K562 (cell line): ENCODE data around the gene CCDC13. TPM values are rescaled to one million over a fixed set of nuclear protein-coding genes. Genes with fewer than 3 reads are reported as not detected.

Experiments
- ATAC-seq: fragments of 200-7000 bp; cut with Tn5 transposase; 3 replicates; pipeline ENCODE4 v1.9.1; 2020; ENCODE audit warnings: moderate library complexity
- BruUV-seq: library from RNA; stranded (reverse); fragments of 400-500 nt; replicated peaks from 2 replicates; lab custom pipeline; 2021; lab: Mats Ljungman, UMichigan
- CTCF ChIA-PET: fragments of 300-600 bp; formaldehyde crosslinking; extraction: SDS; loops from one replicate; lab custom pipeline; 2021; ENCODE audit warnings: low intra/inter-chr PET ratio; lab: Yijun Ruan, JAX
- POLR2A ChIA-PET: fragments of 300-600, 350-650 bp; sonication (Branson Sonifier 250); formaldehyde crosslinking; extraction: SDS; loops from one replicate; lab custom pipeline; 2021; ENCODE audit warnings: antibody characterized with exemption, inconsistent platforms; lab: Yijun Ruan, JAX
- DNase-seq, 4 experiments: peaks; one replicate each; pipeline versions ENCODE4 v3.0.0 to v3.0.0-alpha.2; 2011 to 2018; ENCODE audit warnings: low spot score in 3 of 4, mixed read lengths in 3 of 4; ENCODE audit errors: extremely low read depth in 1 of 4
- FAIRE-seq: peaks from 2 replicates; lab custom pipeline; 2011; peaks lifted over from hg19 to GRCh38; lab: Jason Lieb, UNC
- H2AFZ ChIP-seq: 2 replicates; pipeline ENCODE4 v1.6.0; 2011; ENCODE audit warnings: low read depth, low read length, control low read depth, inconsistent platforms
- H3K27ac ChIP-seq: fragments of 200-600 bp; 3 replicates; pipeline ENCODE4 v1.8.0; 2011; ENCODE audit warnings: low read depth, mild to moderate bottlenecking, control low read depth, inconsistent platforms, low read length, moderate library complexity, mixed read lengths; ENCODE audit errors: extremely low read depth
- H3K27me3 ChIP-seq, 2 experiments: fragments of 300-600 bp in 1 of 2; 2 replicates in 1 of 2; 3 replicates in 1 of 2; pipeline versions ENCODE4 v1.6.0 to v1.8.0; 2011; ENCODE audit warnings: inconsistent platforms in 2 of 2, low read length in 2 of 2, mild to moderate bottlenecking in 1 of 2, mixed read lengths in 1 of 2, moderate library complexity in 1 of 2; ENCODE audit not compliant: control insufficient read depth in 2 of 2, insufficient read depth in 2 of 2
- H3K36me3 ChIP-seq: fragments of 300-600 bp; 3 replicates; pipeline ENCODE4 v1.8.0; 2011; ENCODE audit warnings: mild to moderate bottlenecking, low read length, inconsistent platforms; ENCODE audit not compliant: control insufficient read depth, insufficient read depth
- H3K4me1 ChIP-seq, 2 experiments: fragments of 200-600 bp in 1 of 2; replicated peaks in 1 of 2; 2 replicates in 1 of 2; 3 replicates in 1 of 2; pipeline versions ENCODE4 v1.5.1 to v1.8.0; 2011; ENCODE audit warnings: inconsistent platforms in 2 of 2, low read length in 2 of 2, mild to moderate bottlenecking in 1 of 2, mixed read lengths in 1 of 2, moderate library complexity in 1 of 2; ENCODE audit not compliant: control insufficient read depth in 2 of 2, insufficient read depth in 2 of 2
- H3K4me2 ChIP-seq: 2 replicates; pipeline ENCODE4 v1.6.1; 2011; ENCODE audit warnings: low read length, control low read depth, inconsistent platforms, mixed read lengths; ENCODE audit not compliant: insufficient read depth
- H3K4me3 ChIP-seq: fragments of 200-600 bp; sonication (generic), shearing (Covaris generic); 2 replicates; pipeline ENCODE4 v1.5.1; 2016; ENCODE audit warnings: control low read depth, inconsistent platforms
- H3K79me2 ChIP-seq: fragments of 200-600 bp; 3 replicates; pipeline ENCODE4 v1.8.0; 2011; ENCODE audit warnings: low read length, inconsistent platforms; ENCODE audit not compliant: control insufficient read depth, insufficient read depth
- H3K9ac ChIP-seq, 2 experiments: 2 replicates each; pipeline versions ENCODE4 v1.6.0 to v1.6.1; 2011; ENCODE audit warnings: low read depth in 2 of 2, low read length in 2 of 2, control low read depth in 1 of 2, inconsistent platforms in 1 of 2, mild to moderate bottlenecking in 1 of 2, mixed read lengths in 1 of 2; ENCODE audit not compliant: insufficient read depth in 1 of 2
- H3K9me1 ChIP-seq: one replicate; pipeline ENCODE4 v1.6.0; 2011; ENCODE audit warnings: inconsistent platforms, mild to moderate bottlenecking, low read length, moderate library complexity; ENCODE audit not compliant: control insufficient read depth, insufficient read depth
- H3K9me3 ChIP-seq: replicated peaks from 2 replicates; pipeline ENCODE4 v1.5.1; 2011; ENCODE audit warnings: low read depth, low read length, inconsistent platforms; ENCODE audit not compliant: control insufficient read depth, insufficient read depth
- H4K20me1 ChIP-seq: replicated peaks from 2 replicates; pipeline ENCODE4 v1.6.1; 2011; ENCODE audit warnings: low read length, inconsistent platforms, mixed read lengths; ENCODE audit not compliant: control insufficient read depth, insufficient read depth
- GTF3C2 ChIP-seq: IDR thresholded peaks from 3 replicates; pipeline ENCODE4 v1.6.1; 2011; ENCODE audit warnings: borderline replicate concordance, mild to moderate bottlenecking, moderate library complexity; ENCODE audit not compliant: insufficient read length; ENCODE audit errors: extremely low read depth
- TEAD4 ChIP-seq, 2 experiments: sonication (generic) in 1 of 2; formaldehyde crosslinking in 1 of 2; IDR thresholded peaks; 2 replicates each; pipeline versions ENCODE4 v1.6.1 to v1.8.0; 2012 to 2022; ENCODE audit warnings: borderline replicate concordance in 1 of 2, inconsistent platforms in 1 of 2, low read length in 1 of 2, mild to moderate bottlenecking in 1 of 2, missing genetic modification reagents in 1 of 2
- YY1 ChIP-seq, 3 experiments: IDR thresholded peaks; 2 replicates each; pipeline ENCODE4 v1.6.1; 2011; ENCODE audit warnings: low read length in 2 of 3, mild to moderate bottlenecking in 2 of 3, moderate library complexity in 2 of 3, borderline replicate concordance in 1 of 3, control low read depth in 1 of 3, low read depth in 1 of 3; ENCODE audit not compliant: insufficient read depth in 3 of 3, insufficient replicate concordance in 2 of 3, control insufficient read depth in 1 of 3, insufficient read length in 1 of 3; ENCODE audit errors: extremely low read depth in 1 of 3
- ZNF140 ChIP-seq: fragments of 250-450 bp; sonication (Bioruptor Pico); IDR thresholded peaks from 2 replicates; pipeline ENCODE4 v1.8.0; 2021; ENCODE audit warnings: moderate library complexity, mild to moderate bottlenecking, inconsistent platforms
- ZNF277 ChIP-seq: fragments of 250-450 bp; sonication (Bioruptor Pico); IDR thresholded peaks from 2 replicates; pipeline ENCODE4 v1.8.0; 2022; ENCODE audit warnings: inconsistent platforms, mild to moderate bottlenecking, moderate library complexity, borderline replicate concordance
- WGBS: fragments of 100-300 bp; shearing (Covaris generic); methylation state at CpG from one replicate; pipeline ENCODE4 v1.1.6; 2016; ENCODE audit warnings: low coverage, mixed read lengths; ENCODE audit not compliant: insufficient coverage; ENCODE audit errors: missing lambda C conversion rate; 5-methylcytosine and 5-hydroxymethylcytosine counted together
- in situ Hi-C: fragments of 300-500 bp; cut with MboI; formaldehyde crosslinking; loops from 4 replicates; pipeline ENCODE4 v1.15.0; 2018; ENCODE audit warnings: inconsistent platforms, mixed read lengths
- intact Hi-C: fragments of 100-400 bp; cut with micrococcal nuclease; formaldehyde crosslinking; loops from 2 replicates; pipeline ENCODE4 v1.14.2; 2022
- polyA plus RNA-seq, 8 experiments: library from polyadenylated mRNA; depleted of rRNA in 4 of 8; stranded (reverse) in 5 of 8; unstranded in 3 of 8; fragments of >200 nt; fragmentation: Nextera tagmentation in 2 of 8; fragmentation: Illumina TruSeq in 1 of 8; extraction: Ambion mirVana in 2 of 8; extraction: Trizol in 1 of 8; gene quantifications; 2 replicates each; pipeline versions ENCODE4 v1.2.1 to v1.2.3, GENCODE V29; 2011 to 2014; ENCODE audit warnings: inconsistent platforms in 1 of 8, missing spikeins in 1 of 8
- total RNA-seq, 7 experiments: library from RNA; depleted of rRNA in 6 of 7; stranded (reverse); fragments of >200 nt in 6 of 7; fragmentation: Illumina TruSeq in 2 of 7; extraction: Trizol in 2 of 7; gene quantifications; 2 replicates each; pipeline versions ENCODE4 v1.2.1 to v1.2.3, GENCODE V29; 2011 to 2021; ENCODE audit warnings: low replicate concordance in 1 of 7

The CCDC13 gene
- total and polyA plus RNA-seq, 9 of the 15 experiments (the other 6 are each of a cell fraction or from before 2014, with no cell fraction given), result 0.20 to 0.70 (median 0.48) TPM; not detected in 2

GRCh38 chr3:42730294-42730693 lies 42.8 kb downstream of the CCDC13 start (continued):
- no peak for TF ChIP-seq GTF3C2

- TF ChIP-seq TEAD4 (IDR thresholded peaks at IDR 0.05; ENCODE audit: low read length), result no peak
- TF ChIP-seq TEAD4 (CRISPR knock-in tag; IDR thresholded peaks at IDR 0.05; ENCODE audit: borderline replicate concordance), result no peak
- TF ChIP-seq ZNF140 (CRISPR knock-in tag), result no peak
- no peak for TF ChIP-seq YY1 (IDR thresholded peaks at IDR 0.05; ENCODE audit: borderline replicate concordance in 1 of 3, control insufficient read depth in 1 of 3, extremely low read depth in 1 of 3, insufficient read depth in 3 of 3, insufficient read length in 1 of 3, insufficient replicate concordance in 2 of 3, low read depth in 1 of 3, low read length in 2 of 3)
- no peak for TF ChIP-seq ZNF277 (CRISPR knock-in tag)
- no peak overlapping the region for H2AFZ ChIP-seq
- H3K4me2 ChIP-seq, result no peak overlapping the region
- no peak overlapping the region for H3K9ac ChIP-seq
- H3K36me3 ChIP-seq, result no peaks in the 10 kb centered on the region
- no TSS peak for BruUV-seq
- H3K9me3 ChIP-seq, result 0 out of 2 replicates have a peak, but pooled peaks cover 2% of the 10 kb centered on the region
- intact Hi-C loops (no loop called here), in situ Hi-C loops (no loop called here)
- POLR2A ChIA-PET, result no interaction called here
- no peak for FAIRE-seq
- WGBS, result under 1% methylated on average over 6 of the region's 6 CpGs
- no peak for DNase-seq
- no peaks in the 10 kb centered on the region for H3K9me1 ChIP-seq
- ATAC-seq, result no peak
- CTCF ChIA-PET, result no interaction called here
- no peaks in the 10 kb centered on the region for H3K4me1 ChIP-seq
- H3K79me2 ChIP-seq, result no peaks in the 10 kb centered on the region
- H3K27me3 ChIP-seq, result peaks cover 12 to 19% of the 10 kb centered on the region in 2 experiments; a peak in 4 of 5 replicates
- no peaks in the 10 kb centered on the region for H4K20me1 ChIP-seq
- no peak overlapping the region for H3K4me3 ChIP-seq
- no peak overlapping the region for H3K27ac ChIP-seq
Observed at GRCh38 chr3:42729404-42730145, 43.5 kb downstream of the CCDC13 start.
